ENCODE results near the gene ADIRF. TPM values are rescaled to one million over a fixed set of nuclear protein-coding genes. Genes with fewer than 3 reads are reported as not detected.
"Not testable (repeated sequence)": the region's sequence is repeated elsewhere in the genome, so short reads cannot be mapped to it uniquely, and the experiment has no call there.

The ADIRF gene
- total RNA-seq, 1 donor from 2014 or later: 41.1 TPM

DNA sequence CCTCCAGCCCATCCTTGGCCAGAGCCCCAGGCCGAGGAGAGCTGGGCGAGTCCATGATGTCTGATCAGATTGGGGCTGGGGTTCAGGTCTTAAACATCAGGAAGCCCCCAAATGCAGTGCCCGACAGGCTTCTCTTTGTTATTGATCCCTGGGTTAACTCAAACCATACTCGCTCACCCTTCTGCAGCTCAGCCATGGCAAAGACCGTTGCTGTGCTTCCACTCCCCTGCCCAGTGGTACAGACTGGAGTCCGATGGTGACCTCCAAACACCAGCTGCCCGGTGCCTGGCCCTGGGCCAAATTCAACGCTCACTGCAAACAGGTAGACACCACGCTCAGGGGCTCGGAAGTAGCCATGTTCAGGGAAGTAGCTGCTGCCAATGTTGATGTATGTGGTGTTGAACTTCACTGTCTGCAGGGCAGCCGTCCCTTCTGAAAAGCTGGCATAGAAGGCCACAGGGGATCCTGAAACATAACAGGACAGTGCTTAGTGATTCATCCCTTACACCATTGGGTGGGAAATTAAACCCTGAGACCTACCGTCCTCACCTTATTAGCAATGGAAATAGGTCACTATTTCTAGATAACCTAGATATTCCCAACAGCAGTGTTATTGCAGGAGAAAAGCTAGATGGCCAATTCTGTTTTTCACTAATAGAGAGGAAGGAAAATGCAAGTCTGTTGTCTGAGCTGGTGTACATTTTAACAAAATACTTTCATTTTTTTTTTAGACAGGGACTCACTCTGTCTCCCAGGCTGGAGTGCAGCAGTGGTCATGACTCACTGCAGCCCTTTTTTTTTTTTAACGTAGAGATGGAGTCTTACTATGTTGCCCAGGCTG is 31.4 kb upstream of the ADIRF start:
- H3K27ac ChIP-seq (replicated peaks): no peak overlapping the region
- peaks cover 21% of the 10 kb centered on the region for H3K4me1 ChIP-seq
- TF ChIP-seq, protein P1, sequence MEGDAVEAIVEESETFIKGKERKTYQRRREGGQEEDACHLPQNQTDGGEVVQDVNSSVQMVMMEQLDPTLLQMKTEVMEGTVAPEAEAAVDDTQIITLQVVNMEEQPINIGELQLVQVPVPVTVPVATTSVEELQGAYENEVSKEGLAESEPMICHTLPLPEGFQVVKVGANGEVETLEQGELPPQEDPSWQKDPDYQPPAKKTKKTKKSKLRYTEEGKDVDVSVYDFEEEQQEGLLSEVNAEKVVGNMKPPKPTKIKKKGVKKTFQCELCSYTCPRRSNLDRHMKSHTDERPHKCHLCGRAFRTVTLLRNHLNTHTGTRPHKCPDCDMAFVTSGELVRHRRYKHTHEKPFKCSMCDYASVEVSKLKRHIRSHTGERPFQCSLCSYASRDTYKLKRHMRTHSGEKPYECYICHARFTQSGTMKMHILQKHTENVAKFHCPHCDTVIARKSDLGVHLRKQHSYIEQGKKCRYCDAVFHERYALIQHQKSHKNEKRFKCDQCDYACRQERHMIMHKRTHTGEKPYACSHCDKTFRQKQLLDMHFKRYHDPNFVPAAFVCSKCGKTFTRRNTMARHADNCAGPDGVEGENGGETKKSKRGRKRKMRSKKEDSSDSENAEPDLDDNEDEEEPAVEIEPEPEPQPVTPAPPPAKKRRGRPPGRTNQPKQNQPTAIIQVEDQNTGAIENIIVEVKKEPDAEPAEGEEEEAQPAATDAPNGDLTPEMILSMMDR (IDR thresholded peaks at IDR 0.05; ENCODE audit: borderline replicate concordance): no peak
- intact Hi-C loops (cut with micrococcal nuclease): no loop called here
- no peaks in the 10 kb centered on the region for H3K9me3 ChIP-seq (replicated peaks)
- no peak overlapping the region for H3K4me3 ChIP-seq
- no peaks in the 10 kb centered on the region for H3K27me3 ChIP-seq (ENCODE audit: low read depth)
- H3K36me3 ChIP-seq: peaks cover 47% of the 10 kb centered on the region
- no peak for DNase-seq

GRCh38 chr10:86937502-86938154 is 30.7 kb upstream of the ADIRF start:
- no peak overlapping the region for H3K4me3 ChIP-seq
- H3K9me3 ChIP-seq (replicated peaks): no peaks in the 10 kb centered on the region
- H3K36me3 ChIP-seq: peaks cover 48% of the 10 kb centered on the region
- H3K27ac ChIP-seq (replicated peaks): no peak overlapping the region
- H3K4me1 ChIP-seq: peaks cover 28% of the 10 kb centered on the region
- intact Hi-C loops (cut with micrococcal nuclease): no loop called here
- no peaks in the 10 kb centered on the region for H3K27me3 ChIP-seq (ENCODE audit: low read depth)
- TF ChIP-seq, protein P1 (IDR thresholded peaks at IDR 0.05; ENCODE audit: borderline replicate concordance): no peak
- no peak for DNase-seq

DNA sequence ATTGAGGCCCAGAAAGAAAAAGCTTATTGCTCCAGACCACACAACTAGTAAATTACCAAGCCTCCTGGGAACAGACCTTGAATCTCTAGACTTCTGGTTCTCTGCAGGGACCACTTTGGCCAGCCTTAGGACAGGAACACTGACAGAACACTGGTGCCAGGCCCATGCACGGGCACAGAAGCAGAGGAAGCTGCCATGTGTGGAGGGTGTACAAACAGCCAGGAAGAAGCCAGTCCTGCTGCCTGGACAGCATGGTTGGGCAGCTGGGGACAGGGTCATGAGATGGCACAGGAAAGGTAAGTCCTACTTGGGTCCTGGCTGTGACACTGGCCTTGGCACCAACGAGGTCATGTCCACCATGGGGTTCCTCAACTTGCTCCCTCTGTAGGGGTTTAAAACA is 30.0 kb upstream of the ADIRF start:
- Histone ChIP-seq H3K27me3 (ENCODE audit: low read depth) (no peaks in the 10 kb centered on the region), H3K36me3 (peaks cover 50% of the 10 kb centered on the region), H3K27ac (replicated peaks) (no peak overlapping the region), H3K4me1 (peaks cover 35% of the 10 kb centered on the region), H3K4me3 (no peak overlapping the region), H3K9me3 (replicated peaks) (no peaks in the 10 kb centered on the region)
- TF ChIP-seq, protein P1 (IDR thresholded peaks at IDR 0.05; ENCODE audit: borderline replicate concordance): no peak
- intact Hi-C loops (cut with micrococcal nuclease): no loop called here
- no peak for DNase-seq

DNA sequence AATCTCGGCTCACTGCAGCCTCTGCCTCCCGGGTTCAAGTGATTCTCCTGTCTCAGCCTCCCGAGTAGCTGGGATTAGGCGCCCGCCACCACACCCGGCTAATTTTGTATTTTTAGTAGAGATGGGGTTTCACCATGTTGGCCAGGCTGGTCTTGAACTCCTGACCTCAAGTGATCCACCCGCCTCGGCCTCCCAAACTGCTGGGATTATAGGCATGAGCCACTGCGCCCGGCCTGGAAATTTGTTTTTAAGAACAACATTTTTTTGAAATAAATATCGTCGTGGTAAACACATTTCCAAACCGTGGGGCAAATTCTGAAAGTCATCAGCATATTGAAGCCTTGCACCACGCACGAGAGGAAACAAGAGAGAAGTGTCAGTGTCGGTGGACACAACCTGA is 28.2 kb upstream of the ADIRF start:
- intact Hi-C loops (cut with micrococcal nuclease); H3K9me3 ChIP-seq (replicated peaks): not testable (repeated sequence)

DNA sequence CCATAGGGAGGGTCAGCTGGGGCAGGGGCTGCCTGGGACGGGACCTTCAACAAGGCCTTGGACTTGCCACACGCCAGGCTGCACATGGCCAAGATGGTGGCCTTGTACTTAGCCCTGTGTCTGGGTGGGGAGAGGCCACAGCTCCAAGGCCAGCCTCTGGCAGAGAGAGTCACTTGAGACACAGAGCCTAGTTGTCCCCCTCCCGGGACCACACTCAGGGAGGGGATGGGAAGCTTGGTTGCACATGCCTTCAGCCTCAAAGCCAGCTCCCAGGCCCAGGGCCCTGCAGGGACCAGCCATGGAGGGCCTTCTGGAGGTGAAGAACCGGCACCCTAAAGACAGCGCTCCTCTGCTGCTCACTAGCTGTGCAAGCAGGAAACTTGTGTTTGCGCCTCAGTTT is 27.6 kb upstream of the ADIRF start:
- H3K9me3 ChIP-seq (replicated peaks): no peaks in the 10 kb centered on the region
- peaks cover 54% of the 10 kb centered on the region for H3K4me1 ChIP-seq
- TF ChIP-seq, protein P1 (IDR thresholded peaks at IDR 0.05; ENCODE audit: borderline replicate concordance): no peak
- no peak for DNase-seq
- peaks cover 52% of the 10 kb centered on the region for H3K36me3 ChIP-seq
- intact Hi-C loops (cut with micrococcal nuclease): no loop called here
- H3K27ac ChIP-seq (replicated peaks): no peak overlapping the region
- H3K27me3 ChIP-seq (ENCODE audit: low read depth): no peaks in the 10 kb centered on the region
- H3K4me3 ChIP-seq: no peak overlapping the region

More for the DNA sequence above, 28.2 kb upstream of the ADIRF start:
- DNase-seq; H3K27ac ChIP-seq (replicated peaks); H3K27me3 ChIP-seq (ENCODE audit: low read depth): not testable (repeated sequence)
- peaks cover 48% of the 10 kb centered on the region for H3K4me1 ChIP-seq
- H3K36me3 ChIP-seq: peaks cover 53% of the 10 kb centered on the region
- H3K4me3 ChIP-seq: peak overlapping the region; percentile 54

DNA sequence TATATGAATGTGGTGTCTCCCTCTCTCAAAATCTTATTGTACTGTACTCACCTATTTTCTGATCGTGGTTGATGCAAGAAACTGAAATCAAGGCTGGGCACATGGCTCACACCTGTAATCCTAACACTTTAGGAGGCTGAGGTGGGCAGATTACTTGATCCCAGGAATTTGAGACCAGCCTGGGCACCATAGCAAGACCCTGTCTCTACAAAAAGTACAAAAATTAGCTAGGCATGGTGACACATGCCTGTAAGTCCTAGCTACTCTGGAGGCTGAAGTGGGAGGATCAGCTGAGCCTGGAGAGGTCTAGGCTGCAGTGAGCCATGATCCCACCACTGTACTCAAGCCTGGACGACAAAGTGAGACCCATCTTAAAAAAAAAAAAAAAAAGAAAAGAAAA is 26.9 kb upstream of the ADIRF start:
- no peak overlapping the region for H3K27ac ChIP-seq (replicated peaks)
- no peaks in the 10 kb centered on the region for H3K27me3 ChIP-seq (ENCODE audit: low read depth)
- H3K4me1 ChIP-seq: peaks cover 62% of the 10 kb centered on the region
- DNase-seq: no peak
- no peaks in the 10 kb centered on the region for H3K9me3 ChIP-seq (replicated peaks)
- peaks cover 45% of the 10 kb centered on the region for H3K36me3 ChIP-seq
- TF ChIP-seq, protein P1 (IDR thresholded peaks at IDR 0.05; ENCODE audit: borderline replicate concordance): no peak
- intact Hi-C loops (cut with micrococcal nuclease): no loop called here
- H3K4me3 ChIP-seq: no peak overlapping the region

Measured in left ventricle myocardium inferior (tissue), 1 donor.